Spleen (tissue), 13 donors: ENCODE data around the gene GCHFR. TPM values are rescaled to one million over a fixed set of nuclear protein-coding genes. Genes with fewer than 3 reads are reported as not detected.

Experiments used
- DNase-seq: peaks from one replicate; pipeline ENCODE4 v3.0.0-alpha.2; 2020
- H3K27ac ChIP-seq, 8 donors: fragments of 200-600 bp; sonication (generic) in 7 of 8; 1 replicate in 4 of 8; 2 replicates in 4 of 8; pipeline versions ENCODE4 v1.5.0 to v1.8.0; 2016 to 2021; ENCODE audit warnings: inconsistent platforms in 4 of 8, mild to moderate bottlenecking in 4 of 8, moderate library complexity in 1 of 8
- H3K27me3 ChIP-seq, 7 donors: fragments of 200-600 bp; sonication (generic) in 6 of 7; replicated peaks in 1 of 7; 1 replicate in 4 of 7; 2 replicates in 3 of 7; pipeline versions ENCODE4 v1.5.0 to v1.8.0; 2016 to 2021; ENCODE audit warnings: inconsistent platforms in 3 of 7, mild to moderate bottlenecking in 1 of 7
- H3K36me3 ChIP-seq, 6 donors: fragments of 200-600 bp; sonication (generic) in 5 of 6; 1 replicate in 4 of 6; 2 replicates in 2 of 6; pipeline versions ENCODE4 v1.5.0 to v1.8.0; 2016 to 2021; ENCODE audit warnings: inconsistent platforms in 2 of 6
- H3K4me1 ChIP-seq, 6 donors: fragments of 200-600 bp; sonication (generic) in 5 of 6; 1 replicate in 3 of 6; 2 replicates in 3 of 6; pipeline versions ENCODE4 v1.5.0 to v1.8.0; 2016 to 2021; ENCODE audit warnings: inconsistent platforms in 3 of 6
- H3K4me3 ChIP-seq, 8 donors: fragments of 200-600 bp; sonication (generic) in 7 of 8; 1 replicate in 4 of 8; 2 replicates in 4 of 8; pipeline versions ENCODE4 v1.5.0 to v1.8.0; 2016 to 2021; ENCODE audit warnings: inconsistent platforms in 4 of 8, mild to moderate bottlenecking in 4 of 8, moderate library complexity in 2 of 8
- H3K9me3 ChIP-seq, 8 donors: fragments of 200-600 bp; sonication (generic) in 7 of 8; 1 replicate in 4 of 8; 2 replicates in 4 of 8; pipeline versions ENCODE4 v1.5.0 to v1.8.0; 2016 to 2021; ENCODE audit warnings: inconsistent platforms in 4 of 8
- CTCF ChIP-seq, 11 experiments: fragments of 200-600 bp in 7 of 11; fragments of 450-650 bp in 4 of 11; sonication (generic) in 4 of 11; IDR thresholded peaks in 8 of 11; conservative IDR thresholded peaks in 3 of 11; 1 replicate in 7 of 11; 2 replicates in 4 of 11; pipeline versions ENCODE4 v1.4.0 to v1.8.0; 2016 to 2021; ENCODE audit warnings: antibody characterized with exemption in 11 of 11, inconsistent platforms in 4 of 11, mild to moderate bottlenecking in 1 of 11
- POLR2A ChIP-seq, 3 donors: fragments of 450-650 bp; IDR thresholded peaks; one replicate each; pipeline ENCODE4 v1.5.1; 2017; ENCODE audit warnings: antibody characterized with exemption in 3 of 3, mild to moderate bottlenecking in 1 of 3
- POLR2AphosphoS5 ChIP-seq, 3 donors: sonication (generic); formaldehyde crosslinking; IDR thresholded peaks; one replicate each; pipeline ENCODE4 v1.5.1; 2017; ENCODE audit warnings: antibody characterized with exemption in 3 of 3
- WGBS, 5 donors: extraction: QIAGEN DNeasy Blood & Tissue Kit in 3 of 5; methylation state at CpG; one replicate each; pipeline versions ENCODE4 v1.1.5 to v1.1.7; 2013 to 2018; 5-methylcytosine and 5-hydroxymethylcytosine counted together
- intact Hi-C: fragments of 100-400 bp; cut with DNase I; formaldehyde crosslinking; loops from one replicate; pipeline ENCODE4 v1.15.0; 2023; ENCODE audit warnings: low total_unique reads
- long read RNA-seq, 2 donors: transcript quantifications; one replicate each; lab custom pipeline, GENCODE V29; 2026
- polyA plus RNA-seq, 3 donors: library from polyadenylated mRNA; stranded (reverse); fragments of 200-250 nt; gene quantifications; one replicate each; pipeline ENCODE4 v1.2.1, GENCODE V29; 2013
- total RNA-seq, 7 donors: library from RNA; depleted of rRNA in 3 of 7; stranded (reverse); fragments of >200 nt in 3 of 7; fragmentation: NEBNext Ultra II Directional in 4 of 7; extraction: Animal tissue kit (Norgen Biotek cat#: 25700) in 4 of 7; gene quantifications; one replicate each; pipeline versions ENCODE4 v1.1.0 to v1.2.1, GENCODE V29; 2016 to 2021
- donor health status: healthy with polysubstance abuse.
- donor health status: DM: no; HTN: no; CAD: no; lungs with moderate emphysema.
- donor health status: DM: no; HTN: no; CAD: no.
- donor health status: Bipolar disorder and iron deficiency.
- donor health status: healthy.
- donor health status: DM: no; HTN: no; CAD: no.
- donor health status: DM: yes; HTN: yes; CAD: no.

The GCHFR gene
- 10 to 100 TPM in 4 of 7 donors, 1 to 10 TPM in 3; 6.1 to 21.9 (median 13.6) TPM for total RNA-seq
- 10 to 100 TPM; 17.7 to 38.0 (median 23.6) TPM for polyA plus RNA-seq
- long read RNA-seq, donor 1, partial matches to known transcripts, result 5 of 17 reads
- long read RNA-seq, donor 1, other reads (novel, unspliced or antisense), result 8 of 17 reads
- long read RNA-seq, donor 2, transcript GCHFR-201 (3 exons, 777 nt), result major isoform, 10 of 10 reads
- long read RNA-seq, donor 2, partial matches to known transcripts, result 0 of 10 reads
- long read RNA-seq, donor 2, other reads (novel, unspliced or antisense), result 0 of 10 reads

GRCh38 chr15:40763801-40764628, at the start of gene GCHFR:
TSS of gene GCHFR (plus strand) at chr15:40764068. CDS start at chr15:40764181, 113 bp downstream.
- peak; percentile 93 for DNase-seq
- H3K4me3 ChIP-seq, result peak within 1 kb of the TSS; percentile 59 to 95 (median 72)
- 0 to 1% (median 1%) methylated on average over 24 to 75 of the region's 75 CpGs for WGBS, 5 donors
- TF ChIP-seq CTCF (IDR thresholded peaks at IDR 0.05 in 8 of 11, conservative IDR thresholded peaks at IDR 0.05 in 3 of 11), result peak in 8 of 11 experiments; percentile 22 to 71 (median 52)
- peak; percentile 82 to 87 (median 84) for TF ChIP-seq POLR2AphosphoS5 (IDR thresholded peaks at IDR 0.05)
- no peak for TF ChIP-seq POLR2A (IDR thresholded peaks at IDR 0.05)
- H3K27me3 ChIP-seq, result no peaks in the 10 kb centered on the region
- no peaks in the 10 kb centered on the region for H3K9me3 ChIP-seq
- peaks cover 0 to 24% (median 8%) of the 10 kb centered on the region in 6 donors for H3K36me3 ChIP-seq
- intact Hi-C loops, result no loop called here
- peak within 1 kb of the TSS; percentile 52 to 88 (median 72) for H3K27ac ChIP-seq
- peaks cover 13 to 65% (median 47%) of the 10 kb centered on the region in 6 donors for H3K4me1 ChIP-seq

GRCh38 chr15:40714144-40714543, 49.7 kb upstream of the GCHFR start:
- 48 to 77% (median 71%) methylated on average over 2 of the region's 2 CpGs for WGBS, 5 donors
- Histone ChIP-seq H3K9me3 (no peaks in the 10 kb centered on the region), H3K27me3 (no peaks in the 10 kb centered on the region), H3K4me3 (no peak overlapping the region), H3K27ac (no peak overlapping the region), H3K4me1 (no peaks in the 10 kb centered on the region), H3K36me3 (peaks cover 0 to 58% (median 0%) of the 10 kb centered on the region in 6 donors)
- no peak for TF ChIP-seq POLR2AphosphoS5 (IDR thresholded peaks at IDR 0.05)
- TF ChIP-seq CTCF (IDR thresholded peaks at IDR 0.05 in 8 of 11, conservative IDR thresholded peaks at IDR 0.05 in 3 of 11), result no peak
- TF ChIP-seq POLR2A (IDR thresholded peaks at IDR 0.05), result no peak
- intact Hi-C loops, result no loop called here
- DNase-seq, result no peak

- no peak for DNase-seq
- Histone ChIP-seq H3K36me3 (peaks cover 0 to 56% (median 0%) of the 10 kb centered on the region in 6 donors), H3K27ac (no peak overlapping the region), H3K4me1 (no peaks in the 10 kb centered on the region), H3K27me3 (no peaks in the 10 kb centered on the region), H3K9me3 (no peaks in the 10 kb centered on the region), H3K4me3 (no peak overlapping the region)
- 83 to 87% (median 85%) methylated on average over 6 of the region's 6 CpGs for WGBS, 5 donors
- TF ChIP-seq POLR2AphosphoS5 (IDR thresholded peaks at IDR 0.05), result no peak
- no peak for TF ChIP-seq POLR2A (IDR thresholded peaks at IDR 0.05)
- TF ChIP-seq CTCF (IDR thresholded peaks at IDR 0.05 in 8 of 11, conservative IDR thresholded peaks at IDR 0.05 in 3 of 11), result no peak
- intact Hi-C loops, result no loop called here
Measured at GRCh38 chr15:40716165-40716564, 47.7 kb upstream of the GCHFR start.

GRCh38 chr15:40721701-40722100, 42.2 kb upstream of the GCHFR start:
- DNase-seq, result no peak
- H3K27ac ChIP-seq, result no peak overlapping the region
- intact Hi-C loops, result no loop called here
- no peaks in the 10 kb centered on the region for H3K27me3 ChIP-seq
- no peaks in the 10 kb centered on the region for H3K9me3 ChIP-seq
- no peak overlapping the region for H3K4me3 ChIP-seq
- peaks cover 0 to 44% (median 0%) of the 10 kb centered on the region in 6 donors for H3K36me3 ChIP-seq
- H3K4me1 ChIP-seq, result no peaks in the 10 kb centered on the region
- WGBS, 5 donors, result 73 to 89% (median 84%) methylated on average over 1 of the region's 1 CpG
- TF ChIP-seq POLR2AphosphoS5 (IDR thresholded peaks at IDR 0.05) (no peak), CTCF (IDR thresholded peaks at IDR 0.05 in 8 of 11, conservative IDR thresholded peaks at IDR 0.05 in 3 of 11) (no peak), POLR2A (IDR thresholded peaks at IDR 0.05) (no peak)
